Thoracic aorta (tissue), 2 donors: ENCODE results near the gene PRDM1. TPM values are rescaled to one million over a fixed set of nuclear protein-coding genes. Genes with fewer than 3 reads are reported as not detected.

Source experiments
- ATAC-seq: fragments of 150-250 bp; one replicate; pipeline ENCODE4 v1.8.0; 2017; ENCODE audit warnings: low read depth; ENCODE audit not compliant: insufficient number of reproducible peaks, low FRiP score
- DNase-seq: peaks from one replicate; pipeline ENCODE4 v3.0.0-alpha.2; 2020; ENCODE audit warnings: low spot score
- H3K27ac ChIP-seq, 2 donors: fragments of 200-600 bp; sonication (generic); 1 replicate in 1 of 2; 2 replicates in 1 of 2; pipeline ENCODE4 v1.5.1; 2016; ENCODE audit warnings: mild to moderate bottlenecking in 2 of 2, moderate library complexity in 2 of 2
- H3K27me3 ChIP-seq: fragments of 200-600 bp; sonication (generic); replicated peaks from 2 replicates; pipeline ENCODE4 v1.6.0; 2016; ENCODE audit warnings: mild to moderate bottlenecking; ENCODE audit not compliant: insufficient read depth
- H3K36me3 ChIP-seq: fragments of 200-600 bp; sonication (generic); one replicate; pipeline ENCODE4 v1.5.1; 2016
- H3K4me1 ChIP-seq, 2 donors: fragments of 200-600 bp; sonication (generic); 1 replicate in 1 of 2; 2 replicates in 1 of 2; pipeline versions ENCODE4 v1.5.1 to v1.6.0; 2016; ENCODE audit warnings: low read depth in 2 of 2, mild to moderate bottlenecking in 1 of 2; ENCODE audit not compliant: control insufficient read depth in 1 of 2
- H3K4me3 ChIP-seq: fragments of 200-600 bp; sonication (generic); 2 replicates; pipeline ENCODE4 v1.5.1; 2016; ENCODE audit warnings: mild to moderate bottlenecking
- H3K9me3 ChIP-seq: fragments of 200-600 bp; sonication (generic); 2 replicates; pipeline ENCODE4 v1.5.1; 2016
- total RNA-seq, 2 donors: library from RNA; depleted of rRNA; stranded (reverse); fragments of >200 nt; gene quantifications; one replicate each; pipeline versions ENCODE4 v1.1.0 to v1.2.3, GENCODE V29; 2016
- TF ChIP-seq, protein P1 (sequence below): fragments of 200-600 bp; sonication (generic); IDR thresholded peaks from one replicate; pipeline ENCODE4 v1.5.1; 2019; ENCODE audit warnings: antibody characterized with exemption

Gene PRDM1
- total RNA-seq, 2 donors from 2014 or later, result 4.1 to 7.9 TPM

DNA sequence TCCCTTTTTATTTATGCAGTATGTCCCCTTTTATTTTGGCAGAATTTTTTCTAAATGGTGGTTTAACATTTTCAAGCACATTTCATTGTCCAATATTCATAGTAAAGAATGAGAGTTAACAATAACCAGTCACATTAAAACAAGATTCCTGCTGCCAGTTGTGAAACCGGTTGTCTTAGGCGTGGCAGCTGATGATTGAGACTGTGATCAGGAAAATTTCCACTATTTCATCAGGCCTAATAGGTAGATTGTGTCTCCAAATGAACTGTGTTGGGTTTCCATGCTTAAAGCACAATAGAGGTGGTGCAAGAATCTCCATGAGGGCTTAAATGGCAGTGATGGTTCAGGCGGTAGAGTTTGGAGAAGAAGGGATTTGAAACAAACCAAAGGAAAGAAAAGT is 15.3 kb downstream of the PRDM1 start:
- Histone ChIP-seq H3K9me3 (no peaks in the 10 kb centered on the region), H3K27me3 (no peaks in the 10 kb centered on the region), H3K36me3 (no peaks in the 10 kb centered on the region), H3K4me3 (peak overlapping the region; percentile 4), H3K27ac (no peak overlapping the region), H3K4me1 (peaks cover 0 to 4% of the 10 kb centered on the region in 2 donors)
- no peak for ATAC-seq
- TF ChIP-seq, protein P1, sequence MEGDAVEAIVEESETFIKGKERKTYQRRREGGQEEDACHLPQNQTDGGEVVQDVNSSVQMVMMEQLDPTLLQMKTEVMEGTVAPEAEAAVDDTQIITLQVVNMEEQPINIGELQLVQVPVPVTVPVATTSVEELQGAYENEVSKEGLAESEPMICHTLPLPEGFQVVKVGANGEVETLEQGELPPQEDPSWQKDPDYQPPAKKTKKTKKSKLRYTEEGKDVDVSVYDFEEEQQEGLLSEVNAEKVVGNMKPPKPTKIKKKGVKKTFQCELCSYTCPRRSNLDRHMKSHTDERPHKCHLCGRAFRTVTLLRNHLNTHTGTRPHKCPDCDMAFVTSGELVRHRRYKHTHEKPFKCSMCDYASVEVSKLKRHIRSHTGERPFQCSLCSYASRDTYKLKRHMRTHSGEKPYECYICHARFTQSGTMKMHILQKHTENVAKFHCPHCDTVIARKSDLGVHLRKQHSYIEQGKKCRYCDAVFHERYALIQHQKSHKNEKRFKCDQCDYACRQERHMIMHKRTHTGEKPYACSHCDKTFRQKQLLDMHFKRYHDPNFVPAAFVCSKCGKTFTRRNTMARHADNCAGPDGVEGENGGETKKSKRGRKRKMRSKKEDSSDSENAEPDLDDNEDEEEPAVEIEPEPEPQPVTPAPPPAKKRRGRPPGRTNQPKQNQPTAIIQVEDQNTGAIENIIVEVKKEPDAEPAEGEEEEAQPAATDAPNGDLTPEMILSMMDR, result no peak
- no peak for DNase-seq

- H3K4me3 ChIP-seq, result peak overlapping the region; percentile 4
- H3K9me3 ChIP-seq, result no peaks in the 10 kb centered on the region
- H3K27me3 ChIP-seq, result no peaks in the 10 kb centered on the region
- peaks cover 0 to 4% of the 10 kb centered on the region in 2 donors for H3K4me1 ChIP-seq
- ATAC-seq (no peak), DNase-seq (no peak)
- H3K27ac ChIP-seq, result no peak overlapping the region
- TF ChIP-seq, protein P1, result no peak
- no peaks in the 10 kb centered on the region for H3K36me3 ChIP-seq
These were observed 15.9 kb downstream of the PRDM1 start for GRCh38 chr6:106102034-106102433.

DNA sequence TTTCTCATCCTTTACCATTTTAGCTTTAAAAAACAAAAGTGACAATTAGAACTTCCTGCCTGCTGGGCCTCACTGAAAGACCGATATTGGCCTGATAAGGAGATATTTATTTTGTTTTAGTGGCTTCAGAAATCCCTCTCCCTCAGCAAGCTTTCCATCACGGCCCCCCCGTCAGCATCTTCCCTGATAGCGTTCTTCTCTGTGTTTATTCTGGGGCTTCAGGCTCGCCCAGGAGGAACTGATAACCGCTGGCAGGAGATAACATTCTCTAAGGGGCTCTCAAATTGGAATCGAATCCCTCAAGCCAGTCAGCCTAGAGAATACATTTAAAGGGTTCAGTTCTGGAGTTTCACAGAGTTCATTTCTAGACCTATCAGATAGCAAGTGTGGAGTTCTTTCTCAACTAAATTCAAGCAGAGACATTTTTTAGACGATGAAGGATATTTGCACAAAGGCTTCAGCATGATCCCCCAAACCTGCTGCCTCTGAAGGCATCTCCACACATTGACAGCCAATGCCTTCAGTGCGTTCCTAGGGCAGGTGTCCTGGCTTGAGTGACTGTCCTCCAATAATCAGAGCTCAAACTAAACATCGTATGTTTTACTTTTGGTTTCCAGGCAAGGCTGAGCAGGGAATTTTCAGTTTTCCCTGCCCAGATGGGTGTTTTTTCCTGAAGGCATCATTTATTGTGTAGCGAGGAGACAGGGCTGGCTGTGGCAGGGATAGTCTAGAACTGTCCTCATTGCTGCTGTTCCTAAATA is 17.0 kb downstream of the PRDM1 start:
- no peak for ATAC-seq

GRCh38 chr6:106103728-106104109 is 17.6 kb downstream of the PRDM1 start:
- ATAC-seq, result no peak
- Histone ChIP-seq H3K9me3 (no peaks in the 10 kb centered on the region), H3K27ac (no peak overlapping the region), H3K4me3 (peak overlapping the region; percentile 51), H3K4me1 (no peaks in the 10 kb centered on the region), H3K27me3 (no peaks in the 10 kb centered on the region), H3K36me3 (no peaks in the 10 kb centered on the region)
- DNase-seq, result no peak
- TF ChIP-seq, protein P1, result no peak

More for the DNA sequence above, 17.0 kb downstream of the PRDM1 start:
- H3K4me1 ChIP-seq, result peaks cover 0 to 4% of the 10 kb centered on the region in 2 donors
- H3K9me3 ChIP-seq, result no peaks in the 10 kb centered on the region
- TF ChIP-seq, protein P1, result no peak
- H3K27ac ChIP-seq, result no peak overlapping the region
- H3K4me3 ChIP-seq, result peak overlapping the region; percentile 51
- no peaks in the 10 kb centered on the region for H3K27me3 ChIP-seq
- no peak for DNase-seq
- no peaks in the 10 kb centered on the region for H3K36me3 ChIP-seq

DNA sequence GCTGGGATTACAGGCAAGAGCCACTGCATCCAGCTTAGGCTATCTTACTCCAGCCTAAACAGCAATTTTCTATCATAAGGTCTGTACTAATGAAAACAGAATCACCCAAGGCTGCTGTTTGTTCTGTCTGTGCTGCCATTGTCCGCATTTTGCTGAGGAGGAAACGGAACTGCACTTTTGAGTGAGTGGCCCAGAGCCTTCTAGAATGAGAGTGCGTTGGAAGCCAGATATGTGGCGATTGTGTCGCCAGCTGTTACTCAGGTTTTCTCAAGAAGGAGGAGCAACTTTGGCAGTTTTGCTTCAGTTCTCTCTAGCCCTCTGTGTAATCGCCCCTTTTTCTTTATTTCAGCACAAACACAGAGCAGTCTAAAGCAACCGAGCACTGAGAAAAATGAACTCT is 18.3 kb downstream of the PRDM1 start:
- H3K27ac ChIP-seq, result no peak overlapping the region
- no peak for ATAC-seq
- TF ChIP-seq, protein P1, result no peak
- H3K27me3 ChIP-seq, result no peaks in the 10 kb centered on the region
- no peaks in the 10 kb centered on the region for H3K9me3 ChIP-seq
- DNase-seq, result no peak
- H3K36me3 ChIP-seq, result no peaks in the 10 kb centered on the region
- H3K4me3 ChIP-seq, result no peak overlapping the region
- no peaks in the 10 kb centered on the region for H3K4me1 ChIP-seq
